ENCODE results near the gene RPL22. TPM values are rescaled to one million over a fixed set of nuclear protein-coding genes. Genes with fewer than 3 reads are reported as not detected.

Gene RPL22
- total and polyA plus RNA-seq, 3 experiments from 2014 or later: 213 to 449 (median 397) TPM

DNA sequence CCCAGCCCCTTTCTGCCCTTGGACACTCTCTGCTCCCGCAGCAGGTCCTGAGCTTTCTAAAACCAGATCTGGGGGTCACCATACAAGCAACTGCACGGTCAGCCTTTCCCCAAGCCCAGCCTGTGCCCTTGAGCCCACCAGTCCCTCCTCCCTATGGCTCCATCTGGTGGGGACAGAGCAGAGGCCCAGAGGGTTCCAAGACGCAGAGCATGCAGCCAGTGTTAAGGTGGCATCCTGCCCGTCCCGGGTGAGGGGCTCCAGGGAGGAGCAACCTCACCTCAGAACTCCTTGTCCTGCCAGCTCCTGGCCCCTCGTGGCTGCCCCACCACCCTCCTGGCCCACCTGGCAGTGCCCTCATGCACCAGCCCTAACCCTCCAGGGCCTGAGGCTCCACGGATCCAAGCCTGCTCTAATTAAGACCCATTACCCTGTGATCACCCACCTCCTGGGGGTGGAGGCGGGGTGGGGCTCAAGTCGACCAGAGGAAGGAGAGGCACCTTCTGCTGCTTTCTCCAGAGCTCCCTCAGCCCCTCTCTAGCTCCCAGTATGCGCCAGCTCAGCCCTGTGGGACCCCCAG lies 27.8 kb downstream of the RPL22 start:
- no peaks in the 10 kb centered on the region for H3K36me3 Mint-ChIP-seq
- Histone ChIP-seq H3K27me3 (ENCODE audit: insufficient read depth, low read length, poor library complexity, severe bottlenecking) (no peaks in the 10 kb centered on the region), H3K9me3 (ENCODE audit: low read length) (no peaks in the 10 kb centered on the region), H3K36me3 (ENCODE audit: insufficient read depth, low read length) (no peaks in the 10 kb centered on the region), H3K4me3 (ENCODE audit: low read length) (no peak overlapping the region), H3K27ac (ENCODE audit: low read depth, low read length) (no peak overlapping the region), H3K4me1 (ENCODE audit: insufficient read depth, low read length) (no peaks in the 10 kb centered on the region)
- POLR2A ChIA-PET: no interaction called here
- peaks cover 18 to 25% of the 10 kb centered on the region in 2 donors for H3K27me3 Mint-ChIP-seq
- DNase-seq: no peak
- no peak overlapping the region for H3K4me3 Mint-ChIP-seq
- H3K27ac Mint-ChIP-seq: no peak overlapping the region
- H3K4me1 Mint-ChIP-seq: no peaks in the 10 kb centered on the region
- CTCF ChIA-PET: no interaction called here
- no peaks in the 10 kb centered on the region for H3K9me3 Mint-ChIP-seq

DNA sequence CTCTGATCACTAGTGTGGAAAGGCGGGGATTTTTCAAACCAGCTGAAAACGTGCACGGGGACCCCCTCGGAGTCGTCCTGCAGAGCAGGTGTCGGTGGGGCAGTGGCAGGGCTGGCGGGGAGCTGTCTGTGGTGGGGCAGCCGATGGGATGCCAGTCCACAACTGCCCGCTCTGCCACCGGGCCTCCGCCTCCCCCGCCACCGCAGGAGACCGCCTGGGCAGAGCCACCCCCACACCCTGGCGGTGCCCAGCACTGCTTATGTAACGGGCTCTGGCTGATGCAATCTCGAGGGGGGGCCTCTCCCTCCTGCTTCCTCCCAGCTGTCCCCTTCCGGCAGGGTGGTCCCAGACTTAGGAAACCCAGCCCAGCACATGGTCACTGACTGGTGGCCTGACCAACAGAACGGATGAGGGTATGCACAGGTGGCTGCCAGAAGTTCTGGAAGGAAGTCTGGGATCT lies 28.6 kb downstream of the RPL22 start:
- peaks cover 18 to 21% of the 10 kb centered on the region in 2 donors for H3K27me3 Mint-ChIP-seq
- Histone ChIP-seq H3K36me3 (ENCODE audit: insufficient read depth, low read length) (no peaks in the 10 kb centered on the region), H3K4me3 (ENCODE audit: low read length) (no peak overlapping the region), H3K27ac (ENCODE audit: low read depth, low read length) (no peak overlapping the region), H3K27me3 (ENCODE audit: insufficient read depth, low read length, poor library complexity, severe bottlenecking) (no peaks in the 10 kb centered on the region), H3K4me1 (ENCODE audit: insufficient read depth, low read length) (no peaks in the 10 kb centered on the region), H3K9me3 (ENCODE audit: low read length) (no peaks in the 10 kb centered on the region)
- ChIA-PET CTCF (no interaction called here), POLR2A (no interaction called here)
- no peaks in the 10 kb centered on the region for H3K36me3 Mint-ChIP-seq
- H3K4me1 Mint-ChIP-seq: no peaks in the 10 kb centered on the region
- no peak for DNase-seq
- no peak overlapping the region for H3K27ac Mint-ChIP-seq
- no peaks in the 10 kb centered on the region for H3K9me3 Mint-ChIP-seq
- no peak overlapping the region for H3K4me3 Mint-ChIP-seq

DNA sequence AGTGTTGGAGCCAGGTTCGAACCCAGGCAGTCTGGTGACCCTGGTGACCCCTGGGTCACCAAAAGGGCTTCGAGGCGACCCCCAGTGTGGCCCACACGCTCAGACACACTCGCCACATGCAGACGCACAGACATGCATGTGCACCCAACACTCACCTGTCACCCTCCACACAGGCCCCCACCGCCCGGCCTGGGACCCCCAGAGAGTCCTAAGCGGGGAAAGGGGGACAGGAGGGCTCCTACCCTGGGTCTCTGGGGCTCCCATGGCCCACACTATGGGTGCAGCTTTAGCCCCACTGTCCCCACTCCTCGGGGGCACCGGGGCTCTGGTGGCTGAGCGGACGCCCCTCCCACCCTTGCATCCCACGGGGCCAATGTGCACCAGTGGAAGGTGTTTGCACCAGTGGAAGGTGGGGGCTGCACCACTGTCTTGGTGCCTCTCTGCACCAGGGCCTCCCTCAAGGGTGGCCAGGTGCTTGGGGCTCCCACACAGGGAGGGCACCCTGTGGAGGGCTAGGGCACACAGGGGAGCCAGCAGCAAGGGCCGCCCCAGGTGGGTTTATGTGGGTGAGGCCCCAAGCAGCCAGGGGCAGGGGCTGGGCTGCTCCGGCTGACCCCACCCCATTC lies 29.2 kb downstream of the RPL22 start:
- Histone ChIP-seq H3K9me3 (ENCODE audit: low read length) (no peaks in the 10 kb centered on the region), H3K27me3 (ENCODE audit: insufficient read depth, low read length, poor library complexity, severe bottlenecking) (no peaks in the 10 kb centered on the region), H3K4me1 (ENCODE audit: insufficient read depth, low read length) (no peaks in the 10 kb centered on the region), H3K4me3 (ENCODE audit: low read length) (no peak overlapping the region), H3K36me3 (ENCODE audit: insufficient read depth, low read length) (no peaks in the 10 kb centered on the region), H3K27ac (ENCODE audit: low read depth, low read length) (no peak overlapping the region)
- Mint-ChIP-seq H3K27ac (no peak overlapping the region), H3K36me3 (no peaks in the 10 kb centered on the region), H3K4me1 (no peaks in the 10 kb centered on the region), H3K4me3 (no peak overlapping the region), H3K9me3 (no peaks in the 10 kb centered on the region), H3K27me3 (peaks cover 18 to 24% of the 10 kb centered on the region in 2 donors)
- ChIA-PET POLR2A (no interaction called here), CTCF (no interaction called here)
- DNase-seq: no peak

DNA sequence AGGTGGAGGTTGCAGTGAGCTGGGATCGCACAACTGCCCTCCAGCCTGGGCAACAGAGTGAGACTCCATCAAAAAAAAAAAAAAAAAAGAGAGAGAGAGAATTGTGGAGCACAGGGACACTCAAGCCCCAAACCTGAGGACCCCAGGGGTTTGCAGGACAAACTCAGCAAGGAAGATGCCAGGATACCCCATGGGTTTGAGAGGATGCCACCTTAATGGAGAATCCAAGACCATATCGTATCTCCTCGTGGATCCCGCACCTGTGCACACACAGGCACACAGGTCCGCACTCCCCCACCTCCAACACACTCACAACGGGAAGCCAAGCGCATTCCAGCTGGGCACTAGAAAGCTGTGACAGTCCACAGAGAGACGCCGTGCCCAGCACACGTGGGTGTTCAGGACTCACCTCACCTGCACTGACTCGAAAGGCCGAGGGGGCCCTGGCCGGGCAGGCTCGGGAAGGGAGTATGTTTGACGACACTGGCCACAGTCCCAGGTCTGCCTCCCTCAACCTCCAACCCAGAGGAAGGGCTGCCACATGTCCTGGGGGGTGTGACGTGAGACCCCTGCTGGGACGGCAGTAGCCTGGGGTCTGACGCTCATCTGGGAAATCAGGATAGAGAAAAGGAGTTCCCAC lies 30.3 kb downstream of the RPL22 start:
- POLR2A ChIA-PET: no interaction called here
- Histone ChIP-seq H3K27me3 (ENCODE audit: insufficient read depth, low read length, poor library complexity, severe bottlenecking) (no peaks in the 10 kb centered on the region), H3K4me3 (ENCODE audit: low read length) (no peak overlapping the region), H3K9me3 (ENCODE audit: low read length) (no peaks in the 10 kb centered on the region), H3K4me1 (ENCODE audit: insufficient read depth, low read length) (no peaks in the 10 kb centered on the region), H3K36me3 (ENCODE audit: insufficient read depth, low read length) (no peaks in the 10 kb centered on the region), H3K27ac (ENCODE audit: low read depth, low read length) (no peak overlapping the region)
- no peaks in the 10 kb centered on the region for H3K9me3 Mint-ChIP-seq
- DNase-seq: no peak
- no peaks in the 10 kb centered on the region for H3K36me3 Mint-ChIP-seq
- peaks cover 18 to 24% of the 10 kb centered on the region in 2 donors for H3K27me3 Mint-ChIP-seq
- no peak overlapping the region for H3K27ac Mint-ChIP-seq
- CTCF ChIA-PET: no interaction called here
- H3K4me1 Mint-ChIP-seq: no peaks in the 10 kb centered on the region
- no peak overlapping the region for H3K4me3 Mint-ChIP-seq

DNA sequence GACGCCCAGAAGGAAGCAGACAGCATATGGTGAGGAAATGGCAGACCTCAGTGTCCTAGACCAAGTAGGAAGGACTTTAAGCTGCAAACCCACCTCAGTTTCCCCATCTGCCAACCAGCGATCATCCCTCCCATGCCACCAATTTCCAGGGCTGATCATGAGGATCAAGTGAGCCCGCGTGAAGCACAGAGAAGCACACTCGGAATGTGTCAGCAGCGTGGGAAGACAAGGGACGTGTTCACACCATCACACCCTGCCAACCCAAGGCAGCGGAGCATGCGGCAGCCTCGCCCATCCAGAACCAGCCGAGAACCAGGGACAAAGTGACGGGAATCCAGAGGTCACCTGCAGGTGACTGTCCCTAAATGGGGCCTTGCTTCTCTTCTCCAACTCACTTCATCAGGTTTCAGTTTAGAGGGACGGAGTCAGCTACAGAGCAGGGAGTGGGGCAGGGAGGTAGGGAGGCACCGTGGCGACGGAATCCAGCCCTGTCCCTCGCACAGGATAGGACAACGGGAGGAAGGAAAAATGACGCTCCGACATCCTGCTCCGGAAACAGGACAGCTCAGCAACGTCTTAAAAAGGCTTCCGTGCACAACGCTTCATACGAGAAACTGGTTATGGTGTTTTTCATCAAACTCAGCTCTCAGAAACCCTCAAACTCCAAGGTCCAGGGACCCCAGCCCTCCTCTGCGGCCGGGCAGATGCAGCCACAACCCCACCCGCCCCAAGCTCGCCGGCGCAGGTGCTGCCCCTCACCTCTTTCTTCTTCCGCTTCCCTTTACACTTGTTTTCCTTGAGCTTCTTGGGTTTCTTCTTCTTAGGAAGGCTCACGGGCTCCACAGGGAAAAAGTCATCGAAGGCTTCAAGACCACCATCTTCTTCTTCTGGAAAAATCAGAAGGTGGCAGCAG lies 31.7 kb downstream of the RPL22 start:
- H3K27me3 Mint-ChIP-seq: peaks cover 16 to 27% of the 10 kb centered on the region in 2 donors
- Histone ChIP-seq H3K27me3 (ENCODE audit: insufficient read depth, low read length, poor library complexity, severe bottlenecking) (no peaks in the 10 kb centered on the region), H3K27ac (ENCODE audit: low read depth, low read length) (no peak overlapping the region), H3K36me3 (ENCODE audit: insufficient read depth, low read length) (no peaks in the 10 kb centered on the region), H3K9me3 (ENCODE audit: low read length) (no peaks in the 10 kb centered on the region), H3K4me3 (ENCODE audit: low read length) (no peak overlapping the region), H3K4me1 (ENCODE audit: insufficient read depth, low read length) (no peaks in the 10 kb centered on the region)
- ChIA-PET POLR2A (no interaction called here), CTCF (no interaction called here)
- H3K36me3 Mint-ChIP-seq: no peaks in the 10 kb centered on the region
- H3K4me3 Mint-ChIP-seq: no peak overlapping the region
- no peak overlapping the region for H3K27ac Mint-ChIP-seq
- no peaks in the 10 kb centered on the region for H3K9me3 Mint-ChIP-seq
- no peaks in the 10 kb centered on the region for H3K4me1 Mint-ChIP-seq
- DNase-seq: no peak

DNA sequence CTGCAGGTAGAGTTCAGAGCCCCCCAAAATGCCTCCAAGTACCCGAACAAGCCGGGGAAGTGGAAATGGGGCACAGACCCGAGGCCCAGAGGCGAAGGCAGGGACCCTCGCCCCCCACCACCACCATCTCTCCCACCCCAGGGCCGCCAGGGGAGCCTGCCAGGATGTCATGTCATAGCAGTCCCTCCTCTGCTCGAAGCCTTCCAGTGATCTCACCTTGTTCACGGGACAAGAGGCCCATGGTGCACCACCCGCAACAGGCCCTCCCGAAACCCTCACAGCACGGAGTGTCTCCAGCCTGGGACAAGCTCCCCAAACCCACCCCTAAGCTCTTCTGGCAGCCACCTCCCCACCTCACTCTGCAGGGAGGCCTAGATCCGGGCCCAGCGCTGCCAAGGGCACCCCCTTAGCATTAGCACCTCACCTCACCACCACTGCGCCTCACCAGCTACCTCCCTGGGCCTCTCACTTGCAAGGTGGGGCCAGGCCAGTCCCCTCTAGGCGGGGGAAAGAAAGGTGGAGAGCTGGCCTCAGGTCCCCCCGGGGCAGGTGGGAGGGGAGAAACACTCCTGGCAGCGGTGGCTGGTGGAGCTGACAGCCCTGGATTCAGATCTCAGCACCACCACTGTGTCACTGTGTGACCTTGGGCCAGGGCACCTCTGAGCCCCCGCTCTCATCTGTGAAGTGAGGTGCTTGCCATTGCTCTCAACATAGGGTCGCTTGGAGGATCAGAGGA lies 32.6 kb downstream of the RPL22 start:
- no peak overlapping the region for H3K4me3 Mint-ChIP-seq
- POLR2A ChIA-PET: no interaction called here
- H3K4me1 Mint-ChIP-seq: no peaks in the 10 kb centered on the region
- no peaks in the 10 kb centered on the region for H3K36me3 Mint-ChIP-seq
- Histone ChIP-seq H3K4me1 (ENCODE audit: insufficient read depth, low read length) (no peaks in the 10 kb centered on the region), H3K9me3 (ENCODE audit: low read length) (no peaks in the 10 kb centered on the region), H3K27ac (ENCODE audit: low read depth, low read length) (no peak overlapping the region), H3K27me3 (ENCODE audit: insufficient read depth, low read length, poor library complexity, severe bottlenecking) (no peaks in the 10 kb centered on the region), H3K4me3 (ENCODE audit: low read length) (no peak overlapping the region), H3K36me3 (ENCODE audit: insufficient read depth, low read length) (no peaks in the 10 kb centered on the region)
- H3K27me3 Mint-ChIP-seq: peaks cover 14 to 22% of the 10 kb centered on the region in 2 donors
- H3K27ac Mint-ChIP-seq: no peak overlapping the region
- CTCF ChIA-PET: no interaction called here
- no peaks in the 10 kb centered on the region for H3K9me3 Mint-ChIP-seq
- no peak for DNase-seq

DNA sequence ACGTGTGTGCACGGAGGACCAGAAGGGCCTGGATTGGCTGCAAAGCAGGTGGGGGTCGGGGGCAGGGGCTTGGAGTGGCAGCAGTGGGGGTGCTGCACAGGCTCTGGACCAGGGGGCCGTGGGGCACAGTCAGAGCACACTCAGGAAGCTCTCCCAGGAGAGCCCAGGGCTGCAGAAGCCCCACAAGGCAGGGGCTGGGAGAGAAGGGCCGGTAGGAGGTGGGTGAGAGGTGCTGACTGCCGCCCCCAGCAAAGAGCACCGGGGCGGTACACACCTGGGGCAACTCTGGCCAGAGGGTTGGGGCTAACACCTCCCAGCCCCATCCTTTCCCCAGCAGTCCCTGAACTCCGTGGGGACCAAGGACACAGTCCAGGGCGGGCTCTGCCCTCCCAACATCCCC lies 33.2 kb downstream of the RPL22 start:
- no peaks in the 10 kb centered on the region for H3K27me3 ChIP-seq (ENCODE audit: insufficient read depth, low read length, poor library complexity, severe bottlenecking)
- DNase-seq: no peak
- no peaks in the 10 kb centered on the region for H3K4me1 ChIP-seq (ENCODE audit: insufficient read depth, low read length)
- Mint-ChIP-seq H3K9me3 (no peaks in the 10 kb centered on the region), H3K4me3 (no peak overlapping the region), H3K27ac (no peak overlapping the region), H3K4me1 (no peaks in the 10 kb centered on the region), H3K27me3 (peaks cover 10 to 17% of the 10 kb centered on the region in 2 donors), H3K36me3 (no peaks in the 10 kb centered on the region)
- H3K36me3 ChIP-seq (ENCODE audit: insufficient read depth, low read length): no peaks in the 10 kb centered on the region
- CTCF ChIA-PET: no interaction called here
- no peak overlapping the region for H3K27ac ChIP-seq (ENCODE audit: low read depth, low read length)
- H3K9me3 ChIP-seq (ENCODE audit: low read length): no peaks in the 10 kb centered on the region
- POLR2A ChIA-PET: no interaction called here
- no peak overlapping the region for H3K4me3 ChIP-seq (ENCODE audit: low read length)
